Posterior cingulate gyrus (tissue), 11 donors: ENCODE results near the gene C19orf12.
"Not testable (repeated sequence)": the region's sequence is repeated elsewhere in the genome, so short reads cannot be mapped to it uniquely, and the experiment has no call there.

Experiments
- DNase-seq, 10 donors: peaks; one replicate each; pipeline versions ENCODE4 v3.0.0 to v3.0.0-alpha.2; 2020 to 2021; ENCODE audit warnings: mixed read lengths in 3 of 10
- intact Hi-C: fragments of 100-400 bp; cut with DNase I; formaldehyde crosslinking; loops from one replicate; pipeline ENCODE4 v1.15.1; 2023

Gene C19orf12

GRCh38 chr19:29737461-29738000 lies 22.5 kb upstream of the C19orf12 start:
- peak in 2 of 10 donors; percentile 64 to 65 for DNase-seq
- intact Hi-C loops = loop anchor here (10.0 kb wide), 1 partner anchor 917 kb away; no protein-coding TSS in a partner anchor

GRCh38 chr19:29735829-29736228 lies 20.8 kb upstream of the C19orf12 start:
- no peak for DNase-seq
- intact Hi-C loops = loop anchor here (10.0 kb wide), 1 partner anchor 919 kb away; no protein-coding TSS in a partner anchor

GRCh38 chr19:29731331-29731850 lies 16.3 kb upstream of the C19orf12 start:
- intact Hi-C loops = loop anchor here (10.0 kb wide), 1 partner anchor 923 kb away; no protein-coding TSS in a partner anchor
- peak in 3 of 10 donors; percentile 57 to 67 (median 66) for DNase-seq

- DNase-seq = no peak
- intact Hi-C loops = no loop called here
Measured at GRCh38 chr19:29727906-29728305, 12.8 kb upstream of the C19orf12 start.

- peak in 2 of 10 donors; percentile 43 to 69 for DNase-seq
- intact Hi-C loops = no loop called here
Measured at GRCh38 chr19:29724746-29725145, 9.7 kb upstream of the C19orf12 start.

GRCh38 chr19:29724102-29724641 lies 9.1 kb upstream of the C19orf12 start:
- intact Hi-C loops = no loop called here
- peak in 9 of 10 donors; percentile 18 to 92 (median 38) for DNase-seq

GRCh38 chr19:29717051-29717450 lies 2.0 kb upstream of the C19orf12 start:
- intact Hi-C loops = loop anchor here (2.0 kb wide), 1 partner anchor 52 kb away; the partner anchor contains the start of gene PLEKHF1
- DNase-seq = peak in 2 of 10 donors; percentile 60 to 76

GRCh38 chr19:29715701-29716581 lies 880 bp upstream of the C19orf12 start:
- intact Hi-C loops = loop anchor here (1.0 to 2.0 kb wide), 3 partner anchors 22 to 106 kb away; partner anchors contain the start of gene PLEKHF1
- DNase-seq = peak in 1 of 10 donors; percentile 11

- peak in 1 of 10 donors; percentile 32 for DNase-seq
Measured at GRCh38 chr19:29714371-29714952, 599 bp downstream of the C19orf12 start.

GRCh38 chr19:29712744-29713516 lies 2.1 kb downstream of the C19orf12 start:
- intact Hi-C loops = no loop called here
- DNase-seq = peak in 2 of 10 donors; percentile 18 to 54

More at GRCh38 chr19:29714371-29714952, 599 bp downstream of the C19orf12 start:
- intact Hi-C loops = no loop called here

GRCh38 chr19:29711584-29712132 lies 3.4 kb downstream of the C19orf12 start:
- intact Hi-C loops = no loop called here

GRCh38 chr19:29709440-29709798 lies 5.6 kb downstream of the C19orf12 start:
- intact Hi-C loops, DNase-seq: not testable (repeated sequence)

More at GRCh38 chr19:29711584-29712132, 3.4 kb downstream of the C19orf12 start:
- peak in 1 of 10 donors; percentile 41 for DNase-seq

- DNase-seq = no peak
- intact Hi-C loops = no loop called here
Measured at GRCh38 chr19:29708554-29709439, 6.3 kb downstream of the C19orf12 start.

- DNase-seq = peak in 2 of 10 donors; percentile 10 to 19
- intact Hi-C loops = no loop called here
Measured at GRCh38 chr19:29706635-29707034, 8.4 kb downstream of the C19orf12 start.

- intact Hi-C loops = no loop called here
- peak in 2 of 10 donors; percentile 46 to 50 for DNase-seq
Measured at GRCh38 chr19:29705706-29706105, 9.4 kb downstream of the C19orf12 start.

- intact Hi-C loops = no loop called here
- DNase-seq = peak in 2 of 10 donors; percentile 29 to 56
Measured at GRCh38 chr19:29704562-29705558, 10.2 kb downstream of the C19orf12 start.

- peak in 1 of 10 donors; percentile 25 for DNase-seq
- intact Hi-C loops = no loop called here
Measured at GRCh38 chr19:29702963-29703320, 12.1 kb downstream of the C19orf12 start.
